Common myeloid progenitor, CD34-positive (primary cell): ENCODE results near the gene FHIT.
A peak's percentile ranks its signal among the peaks of the same experiment; 100 is the strongest.

ENCODE experiments used
- CTCF ChIA-PET: fragments of 350-600 bp; sonication (Branson Sonifier 250); formaldehyde crosslinking; loops from one replicate; lab custom pipeline; 2021; ENCODE audit warnings: antibody characterized with exemption; lab: Charles Lee
- POLR2A ChIA-PET: fragments of 350-600 bp; sonication (Branson Sonifier 250); formaldehyde crosslinking; loops from one replicate; lab custom pipeline; 2021; ENCODE audit warnings: antibody characterized with exemption; lab: Charles Lee
- DNase-seq, 3 donors: peaks; one replicate each; pipeline versions ENCODE4 v3.0.0 to v3.0.0-alpha.2; 2013
- H3K27ac ChIP-seq, 2 experiments: 1 replicate in 1 of 2; 2 replicates in 1 of 2; pipeline ENCODE4 v1.7.0; 2013; ENCODE audit warnings: inconsistent platforms in 2 of 2, low read length in 2 of 2, mild to moderate bottlenecking in 2 of 2, low read depth in 1 of 2, moderate library complexity in 1 of 2; ENCODE audit not compliant: severe bottlenecking in 2 of 2, insufficient read depth in 1 of 2, poor library complexity in 1 of 2
- H3K27me3 ChIP-seq, 5 experiments: replicated peaks in 2 of 5; 1 replicate in 3 of 5; 2 replicates in 2 of 5; pipeline versions ENCODE4 v1.6.1 to v1.7.0; 2013; ENCODE audit warnings: low read length in 4 of 5, mild to moderate bottlenecking in 2 of 5, moderate library complexity in 2 of 5, inconsistent platforms in 1 of 5; ENCODE audit not compliant: insufficient read depth in 5 of 5, control insufficient read depth in 4 of 5
- H3K36me3 ChIP-seq, 4 experiments: 1 replicate in 2 of 4; 2 replicates in 2 of 4; pipeline versions ENCODE4 v1.6.1 to v1.7.0; 2013; ENCODE audit warnings: low read length in 3 of 4, control low read depth in 1 of 4, mild to moderate bottlenecking in 1 of 4; ENCODE audit not compliant: control insufficient read depth in 4 of 4, insufficient read depth in 4 of 4
- H3K4me1 ChIP-seq, 4 experiments: 1 replicate in 3 of 4; 2 replicates in 1 of 4; pipeline versions ENCODE4 v1.6.1 to v1.7.1; 2013; ENCODE audit warnings: low read length in 3 of 4, mild to moderate bottlenecking in 3 of 4, control low read depth in 1 of 4, inconsistent platforms in 1 of 4, moderate library complexity in 1 of 4; ENCODE audit not compliant: control insufficient read depth in 4 of 4, insufficient read depth in 4 of 4; ENCODE audit errors: control extremely low read depth in 1 of 4
- H3K4me3 ChIP-seq, 7 experiments: 1 replicate in 4 of 7; 2 replicates in 3 of 7; pipeline versions ENCODE4 v1.5.1 to v1.7.0; 2013; ENCODE audit warnings: mild to moderate bottlenecking in 7 of 7, low read length in 6 of 7, moderate library complexity in 6 of 7, inconsistent platforms in 2 of 7, low read depth in 2 of 7, control low read depth in 1 of 7; ENCODE audit not compliant: insufficient read depth in 4 of 7, control insufficient read depth in 1 of 7; ENCODE audit errors: extremely low read depth in 1 of 7
- H3K9me3 ChIP-seq, 5 experiments: 1 replicate in 4 of 5; 2 replicates in 1 of 5; pipeline versions ENCODE4 v1.6.1 to v1.7.1; 2013; ENCODE audit warnings: low read length in 4 of 5, mild to moderate bottlenecking in 2 of 5, inconsistent platforms in 1 of 5, low read depth in 1 of 5, moderate library complexity in 1 of 5; ENCODE audit not compliant: control insufficient read depth in 4 of 5, insufficient read depth in 2 of 5; ENCODE audit errors: control extremely low read depth in 1 of 5
- WGBS: methylation state at CpG from one replicate; pipeline ENCODE4 v1.1.5; 2013; ENCODE audit not compliant: insufficient coverage; 5-methylcytosine and 5-hydroxymethylcytosine counted together

FHIT gene

DNA sequence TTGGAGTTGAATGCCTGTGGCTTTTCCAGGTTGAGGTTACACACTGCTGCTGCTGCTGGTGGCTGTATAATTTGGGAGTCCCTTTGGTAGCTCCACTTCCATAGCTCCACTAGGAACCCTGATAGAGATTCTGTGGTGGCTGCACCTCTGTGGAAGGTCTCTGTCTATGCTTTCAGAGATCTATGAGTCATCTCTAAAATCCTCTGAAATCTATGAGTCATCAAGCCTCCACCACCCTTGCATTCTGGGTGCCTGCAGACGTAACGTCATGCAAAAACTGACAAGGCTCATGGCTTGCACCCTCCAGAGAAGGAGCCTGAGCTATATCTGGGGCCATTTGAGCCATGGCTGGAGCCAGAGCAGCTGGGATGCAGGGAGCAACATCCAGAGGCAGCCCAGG, 1164.4 kb downstream of the FHIT start:
- H3K9me3 ChIP-seq, result peaks cover 0 to 28% (median 4%) of the 10 kb centered on the region in 5 experiments
- H3K27ac ChIP-seq, result no peak overlapping the region
- peak in 2 of 3 donors; percentile 11 to 23 for DNase-seq
- no peaks in the 10 kb centered on the region for H3K27me3 ChIP-seq
- 80% methylated on average over 1 of the region's 2 CpGs for WGBS
- CTCF ChIA-PET, result no interaction called here
- H3K4me3 ChIP-seq, result no peak overlapping the region
- no peaks in the 10 kb centered on the region for H3K36me3 ChIP-seq
- H3K4me1 ChIP-seq, result peaks cover 0 to 7% (median 3%) of the 10 kb centered on the region in 4 experiments
- POLR2A ChIA-PET, result no interaction called here

DNA sequence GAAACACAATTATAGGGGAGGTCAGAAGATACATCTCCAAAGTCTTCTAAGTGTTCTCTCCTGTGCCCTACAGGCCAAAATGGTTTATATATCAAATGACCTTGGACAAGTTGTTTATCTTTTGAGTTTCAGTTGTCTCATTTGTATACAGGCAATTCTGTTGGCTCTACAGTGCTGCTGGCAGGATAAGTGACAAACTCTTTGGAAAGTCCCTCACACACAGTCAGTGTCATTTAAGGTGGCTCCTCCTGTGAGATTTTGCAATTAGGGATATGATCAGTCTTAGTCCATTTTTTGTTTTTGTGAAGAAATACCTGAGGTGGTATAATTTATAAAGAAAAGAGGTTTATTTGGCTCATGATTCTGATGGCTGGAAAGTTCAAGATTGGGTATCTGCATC, 1165.6 kb downstream of the FHIT start:
- ChIA-PET CTCF (no interaction called here), POLR2A (no interaction called here)
- no peaks in the 10 kb centered on the region for H3K36me3 ChIP-seq
- H3K27me3 ChIP-seq, result no peaks in the 10 kb centered on the region
- H3K27ac ChIP-seq, result no peak overlapping the region
- no peak overlapping the region for H3K4me3 ChIP-seq
- no peak for DNase-seq
- peaks cover 9 to 17% (median 13%) of the 10 kb centered on the region in 4 experiments for H3K4me1 ChIP-seq
- H3K9me3 ChIP-seq, result peaks cover 0 to 28% (median 4%) of the 10 kb centered on the region in 5 experiments

DNA sequence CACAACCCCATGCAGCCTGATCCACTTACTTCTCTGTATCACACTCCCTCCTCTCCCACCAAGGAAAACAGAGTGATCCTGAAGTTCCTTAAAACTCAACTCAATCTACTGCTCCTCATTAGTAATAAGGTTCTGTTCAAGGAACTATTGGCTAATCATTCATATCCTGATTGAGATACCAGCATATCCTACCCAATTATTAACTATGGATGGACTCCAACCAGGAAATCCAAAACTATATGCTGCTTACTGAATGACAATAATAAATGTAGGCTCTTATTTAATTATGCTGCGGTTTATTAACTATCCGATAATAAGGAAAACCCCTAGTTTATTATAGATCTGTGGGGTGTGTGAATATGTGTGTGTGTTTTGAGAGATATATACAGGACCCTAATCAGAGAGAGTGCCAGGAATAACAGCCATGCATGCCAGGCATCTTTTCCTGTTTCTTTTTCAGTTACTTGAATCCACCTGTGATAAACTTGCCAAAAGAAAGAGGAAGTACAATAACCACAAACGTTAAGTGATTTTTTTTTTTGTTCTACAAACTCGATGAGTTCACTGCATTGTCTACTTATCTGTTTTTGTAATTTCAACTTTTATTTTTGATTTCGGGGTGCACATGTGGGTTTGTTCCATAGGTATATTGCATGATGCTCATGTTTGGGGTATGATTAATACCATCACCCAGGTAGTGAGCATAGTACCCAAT, 1169.7 kb downstream of the FHIT start:
- DNase-seq, result peak; percentile 58 to 89 (median 83)
- ChIA-PET CTCF (no interaction called here), POLR2A (no interaction called here)
- Histone ChIP-seq H3K4me1 (peaks cover 15 to 23% (median 19%) of the 10 kb centered on the region in 4 experiments), H3K9me3 (peaks cover 0 to 23% (median 5%) of the 10 kb centered on the region in 5 experiments), H3K27me3 (no peaks in the 10 kb centered on the region), H3K27ac (no peak overlapping the region), H3K36me3 (no peaks in the 10 kb centered on the region), H3K4me3 (peak overlapping the region in 2 of 7 experiments; percentile 29 to 43)
- no CpG with 5 or more reads among the region's 5 CpGs for WGBS

DNA sequence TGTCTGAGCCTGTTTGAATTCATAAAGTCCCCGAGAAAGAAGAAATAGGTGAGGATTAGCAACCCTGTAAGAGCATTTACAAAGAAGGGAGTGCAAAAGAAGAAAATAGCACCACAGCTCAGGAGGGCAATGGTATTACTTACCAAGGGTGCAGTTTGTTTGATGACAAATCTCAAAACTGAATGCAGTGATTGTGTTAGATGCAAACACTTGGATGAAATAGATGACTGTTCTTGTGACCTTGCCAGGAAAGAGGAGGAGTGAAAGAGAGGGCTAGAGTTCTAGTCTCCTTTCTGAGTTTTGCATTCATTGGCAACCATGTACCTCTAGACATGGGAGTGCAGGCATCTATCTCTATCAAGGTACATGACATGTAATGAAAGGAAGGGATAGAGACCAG, 1170.6 kb downstream of the FHIT start:
- 91% methylated on average over 1 of the region's 1 CpG for WGBS
- ChIA-PET POLR2A (no interaction called here), CTCF (no interaction called here)
- no peaks in the 10 kb centered on the region for H3K36me3 ChIP-seq
- H3K4me3 ChIP-seq, result no peak overlapping the region
- H3K4me1 ChIP-seq, result peaks cover 15 to 29% (median 25%) of the 10 kb centered on the region in 4 experiments
- peaks cover 0 to 15% (median 5%) of the 10 kb centered on the region in 5 experiments for H3K9me3 ChIP-seq
- H3K27me3 ChIP-seq, result no peaks in the 10 kb centered on the region
- H3K27ac ChIP-seq, result no peak overlapping the region
- no peak for DNase-seq

DNA sequence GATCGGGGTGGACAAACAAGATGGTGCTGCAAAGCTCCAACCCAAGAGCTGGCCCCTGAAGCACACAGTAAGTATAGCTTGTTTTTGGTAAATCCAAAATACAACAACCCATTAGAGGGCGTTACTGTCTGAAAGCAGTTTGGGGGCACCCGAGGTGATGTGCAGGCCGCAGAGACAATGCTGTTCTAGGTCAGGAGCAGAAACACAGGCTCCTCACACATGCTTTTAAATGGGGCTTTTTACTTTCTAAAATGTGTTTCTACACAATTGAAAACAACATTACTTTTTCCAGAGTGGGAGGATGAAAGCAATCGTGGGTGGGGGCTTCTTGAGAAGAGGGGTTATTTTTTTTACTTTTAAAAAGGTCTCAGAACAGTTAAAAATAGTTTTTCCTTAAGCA, 1172.2 kb downstream of the FHIT start:
- CTCF ChIA-PET, result interaction anchor here (0.6 kb wide), 1 partner anchor 577 kb away, joined by 3 read pairs; no protein-coding TSS in a partner anchor
- no peaks in the 10 kb centered on the region for H3K36me3 ChIP-seq
- H3K4me1 ChIP-seq, result peaks cover 15 to 32% (median 25%) of the 10 kb centered on the region in 4 experiments
- H3K27ac ChIP-seq, result no peak overlapping the region
- no peak overlapping the region for H3K4me3 ChIP-seq
- POLR2A ChIA-PET, result no interaction called here
- no peaks in the 10 kb centered on the region for H3K27me3 ChIP-seq
- 100% methylated on average over 2 of the region's 5 CpGs for WGBS
- peaks cover 0 to 6% (median 2%) of the 10 kb centered on the region in 5 experiments for H3K9me3 ChIP-seq
- no peak for DNase-seq

DNA sequence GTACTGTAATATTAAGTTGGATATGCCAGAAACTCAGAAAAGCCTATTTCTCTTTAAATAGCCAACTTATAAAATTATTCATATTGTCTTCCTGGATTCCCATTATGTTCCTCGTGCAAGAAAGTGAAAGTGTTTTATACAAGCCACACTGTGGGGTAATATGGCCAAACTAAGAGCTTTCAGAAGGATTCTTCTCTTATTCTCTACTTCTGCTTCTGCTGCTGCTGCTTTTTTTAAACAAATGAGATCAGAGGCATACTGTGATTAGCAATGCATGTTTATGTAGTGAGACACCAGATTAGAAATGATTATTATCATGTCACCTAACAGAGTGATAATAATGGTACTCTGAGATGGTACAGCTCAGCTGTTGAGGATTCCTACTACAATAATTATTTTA, 1174.9 kb downstream of the FHIT start:
- H3K27ac ChIP-seq, result peak overlapping the region in 1 of 2 experiments; percentile 11
- no peaks in the 10 kb centered on the region for H3K27me3 ChIP-seq
- no CpG with 5 or more reads among the region's 1 CpG for WGBS
- ChIA-PET CTCF (interaction anchor here (1.1 kb wide), 1 partner anchor 25 kb away, joined by 3 read pairs; no protein-coding TSS in a partner anchor), POLR2A (no interaction called here)
- H3K4me1 ChIP-seq, result peaks cover 10 to 29% (median 18%) of the 10 kb centered on the region in 4 experiments
- peak in 2 of 3 donors; percentile 62 to 71 for DNase-seq
- no peaks in the 10 kb centered on the region for H3K36me3 ChIP-seq
- H3K4me3 ChIP-seq, result peak overlapping the region in 3 of 7 experiments; percentile 30 to 53 (median 37)
- H3K9me3 ChIP-seq, result peaks cover 0 to 6% (median 2%) of the 10 kb centered on the region in 5 experiments

DNA sequence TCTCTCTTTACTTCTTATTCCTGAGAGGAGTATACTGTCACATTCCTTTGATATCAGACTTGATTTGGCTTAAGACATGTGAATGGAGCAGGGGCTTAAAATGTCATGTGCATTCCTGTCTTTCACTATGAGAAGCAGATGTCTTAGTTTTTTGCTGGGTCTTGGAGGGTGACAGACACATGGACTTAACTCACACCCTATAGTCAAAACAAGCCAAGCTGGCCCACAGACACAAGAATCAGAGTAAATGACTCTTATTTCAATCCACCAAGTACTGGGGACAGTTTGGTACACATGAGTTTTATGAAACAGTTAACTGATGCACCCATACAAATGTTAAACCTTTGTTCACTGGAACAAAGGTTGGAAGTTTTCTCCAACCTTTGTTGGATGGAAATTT, 1177.3 kb downstream of the FHIT start:
- Histone ChIP-seq H3K27ac (no peak overlapping the region), H3K36me3 (no peaks in the 10 kb centered on the region), H3K4me1 (peaks cover 0 to 11% (median 6%) of the 10 kb centered on the region in 4 experiments), H3K4me3 (no peak overlapping the region), H3K27me3 (no peaks in the 10 kb centered on the region), H3K9me3 (peaks cover 0 to 5% (median 2%) of the 10 kb centered on the region in 5 experiments)
- CTCF ChIA-PET, result interaction anchor here (2.5 kb wide), 1 partner anchor 16 kb away, joined by 7 read pairs; no protein-coding TSS in a partner anchor
- no peak for DNase-seq
- POLR2A ChIA-PET, result no interaction called here
